Stimulated activated CD8-positive, alpha-beta memory T cell treated with anti-CD3 and anti-CD28 coated beads, Interleukin-15, amount 100 ng/mL, for 4 hours (primary cell): Measurements from ENCODE around the gene CHKB.

ENCODE experiments used
- DNase-seq, 2 donors: peaks; one replicate each; pipeline ENCODE4 v3.0.0-alpha.2; 2020; ENCODE audit warnings: low read depth in 2 of 2

CHKB gene

GRCh38 chr22:50573491-50574382 lies 8.9 kb downstream of the CHKB start:
- no peak for DNase-seq

DNA sequence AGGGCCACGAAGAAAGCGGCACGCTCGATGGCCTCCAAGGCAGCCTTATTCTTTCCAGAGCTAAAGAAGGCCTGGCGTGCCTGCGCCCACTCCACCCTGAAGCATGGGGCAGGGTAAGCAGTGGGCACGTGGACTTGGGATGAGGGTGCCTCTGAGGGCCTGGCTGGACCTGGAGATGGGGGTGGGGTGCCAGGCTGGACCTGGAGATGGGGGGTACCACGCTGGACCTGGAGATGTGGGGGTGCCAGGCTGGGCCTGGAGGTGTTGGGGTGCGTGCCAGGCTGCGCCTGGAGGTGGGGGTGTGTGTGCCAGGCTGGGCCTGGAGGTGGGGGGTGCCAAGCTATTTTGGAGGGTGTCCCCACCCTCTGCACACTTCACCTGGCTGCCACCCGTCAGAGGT lies 9.7 kb downstream of the CHKB start:
- no peak for DNase-seq

- no peak for DNase-seq
These were observed 11.1 kb downstream of the CHKB start for GRCh38 chr22:50571264-50572175.

DNA sequence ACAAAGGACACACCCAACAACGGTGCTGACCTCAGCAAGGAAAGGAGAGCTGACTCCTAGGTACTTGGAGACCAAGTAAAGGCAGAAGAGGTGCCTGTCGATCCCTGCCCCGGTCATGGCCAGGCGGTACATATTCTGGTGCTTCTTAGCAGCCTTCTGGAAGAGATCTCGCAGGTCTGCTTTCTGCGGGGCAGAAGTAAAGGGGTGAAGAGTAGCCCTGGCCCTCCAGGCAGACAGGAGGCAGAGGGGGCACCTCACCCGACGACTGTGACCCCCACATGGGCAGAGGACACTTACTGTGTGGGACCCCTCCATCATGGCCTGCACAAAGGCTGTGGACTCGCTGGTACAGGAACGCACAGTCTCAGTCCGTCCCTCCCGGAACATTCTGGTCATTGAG lies 11.8 kb downstream of the CHKB start:
- no peak for DNase-seq

DNA sequence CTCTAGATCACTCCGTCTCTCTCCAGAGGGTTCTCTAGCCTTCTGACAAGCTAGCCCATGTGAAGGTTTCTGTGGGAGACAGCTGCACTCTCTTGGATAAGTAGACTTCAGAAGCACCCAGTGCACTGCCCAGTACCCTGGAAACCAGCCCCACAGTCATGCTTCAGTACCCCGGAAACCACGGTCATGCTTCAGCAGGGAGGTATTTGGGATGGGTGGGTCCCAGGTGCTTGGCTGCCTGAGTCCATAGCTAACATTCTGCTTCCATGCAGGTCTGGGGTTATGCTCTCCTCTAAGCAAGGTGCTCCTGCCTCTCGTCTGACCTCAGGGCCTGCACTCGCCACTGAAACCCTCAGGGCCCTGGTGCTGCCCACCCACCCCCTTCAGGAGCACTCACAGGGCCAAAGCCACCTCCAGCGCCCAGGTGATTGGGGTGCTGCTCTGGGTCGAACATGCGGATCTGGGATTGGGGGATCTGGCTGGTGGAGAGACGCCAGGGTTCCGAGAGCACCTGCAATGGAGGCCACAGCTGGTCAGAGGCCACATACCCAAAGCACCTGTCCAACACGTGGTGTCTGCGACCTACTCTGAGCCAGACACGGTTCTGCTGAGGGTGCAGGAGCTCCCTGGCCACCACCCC lies 12.6 kb downstream of the CHKB start:
- DNase-seq = no peak

- DNase-seq = no peak
These were observed 13.6 kb downstream of the CHKB start for GRCh38 chr22:50569041-50569459.

GRCh38 chr22:50568626-50569025 lies 14.0 kb downstream of the CHKB start:
- DNase-seq = no peak

GRCh38 chr22:50567721-50568252 lies 14.9 kb downstream of the CHKB start:
- DNase-seq = no peak

DNA sequence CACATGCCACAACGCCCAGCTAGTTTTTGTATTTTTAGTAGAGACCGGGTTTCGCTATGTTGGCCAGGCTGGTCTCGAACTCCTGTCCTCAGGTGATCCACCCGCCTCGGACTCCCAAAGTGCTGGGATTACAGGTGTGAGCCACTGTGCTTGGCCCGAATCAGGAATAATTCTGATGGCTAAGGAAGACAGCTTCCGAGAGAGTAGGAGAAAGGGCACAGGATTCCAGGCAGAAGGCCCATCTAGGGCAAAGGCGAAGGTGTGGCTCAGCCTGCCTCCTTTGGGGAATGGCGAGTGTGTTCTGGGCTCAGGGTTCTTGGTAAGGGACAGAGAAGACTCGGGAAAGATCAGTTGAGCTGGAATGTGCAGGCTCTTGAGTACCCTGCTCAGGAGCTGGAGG lies 18.4 kb downstream of the CHKB start:
- no peak for DNase-seq

DNA sequence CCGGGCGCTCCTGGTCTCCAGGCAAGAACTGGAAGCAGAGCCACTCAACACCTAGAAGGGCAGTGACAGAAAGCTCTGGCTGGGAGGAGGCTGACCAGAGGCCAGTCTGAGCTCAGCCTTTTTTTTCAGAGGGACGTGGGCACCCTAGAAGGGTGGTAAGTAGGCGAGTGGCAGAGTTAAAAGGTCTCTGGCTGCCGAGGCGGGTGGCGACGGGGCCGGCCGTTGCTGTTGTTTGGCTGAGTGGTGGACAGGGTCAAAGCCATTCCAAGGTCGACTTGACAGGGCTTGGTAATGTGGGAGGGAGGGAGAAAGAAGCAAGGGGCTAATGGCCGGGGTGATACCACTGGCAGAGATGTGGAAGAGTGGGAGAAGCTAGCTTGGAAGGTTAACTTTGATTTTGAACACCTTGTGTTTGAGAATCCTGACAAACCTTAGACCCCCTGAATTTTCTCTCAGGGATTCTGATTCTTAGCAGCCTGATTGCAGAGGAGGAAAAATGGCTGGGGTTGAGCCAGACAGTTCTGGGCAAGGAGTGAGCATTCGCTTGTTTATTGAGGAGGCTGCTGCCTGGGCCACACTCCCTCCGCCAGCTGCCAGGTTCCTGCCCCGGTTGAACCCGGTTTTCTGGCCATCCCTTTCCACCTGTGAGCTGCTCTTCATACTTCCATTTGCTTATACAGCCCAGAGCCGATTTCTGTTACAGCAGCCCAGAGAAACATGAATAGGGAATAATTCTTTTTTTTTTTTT lies 19.1 kb downstream of the CHKB start:
- no peak for DNase-seq

GRCh38 chr22:50562523-50563412 lies 19.9 kb downstream of the CHKB start, which contains the start of gene SYCE3:
SYCE3 (minus strand) TSS chr22:50562919; CDS start chr22:50556405, 6,514 bp downstream.
- peak; percentile 92 to 94 for DNase-seq

GRCh38 chr22:50561401-50562358 lies 21.0 kb downstream of the CHKB start:
- no peak for DNase-seq

DNA sequence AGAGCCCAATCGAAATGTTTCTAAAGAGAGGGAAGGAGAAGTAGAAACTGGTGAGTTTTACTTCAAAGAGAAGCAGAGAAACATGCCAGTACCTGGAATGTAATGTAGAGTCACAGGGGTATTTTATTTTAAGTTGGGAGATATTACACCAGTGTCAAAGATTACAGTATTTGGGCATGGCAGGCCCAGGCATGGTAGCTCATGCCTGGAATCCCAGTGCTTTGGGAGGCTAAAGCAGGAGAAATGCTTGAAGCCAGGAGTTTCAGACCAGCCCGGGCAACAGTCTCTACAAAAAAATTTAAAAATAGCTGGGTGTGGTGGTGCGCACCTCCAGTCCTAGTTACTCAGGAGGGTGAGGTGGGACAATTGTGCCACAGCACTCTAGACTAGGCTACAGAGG lies 22.6 kb downstream of the CHKB start:
- DNase-seq = no peak

GRCh38 chr22:50556703-50557102 lies 25.9 kb downstream of the CHKB start:
- DNase-seq = no peak

GRCh38 chr22:50553310-50553709 lies 29.3 kb downstream of the CHKB start:
- no peak for DNase-seq

DNA sequence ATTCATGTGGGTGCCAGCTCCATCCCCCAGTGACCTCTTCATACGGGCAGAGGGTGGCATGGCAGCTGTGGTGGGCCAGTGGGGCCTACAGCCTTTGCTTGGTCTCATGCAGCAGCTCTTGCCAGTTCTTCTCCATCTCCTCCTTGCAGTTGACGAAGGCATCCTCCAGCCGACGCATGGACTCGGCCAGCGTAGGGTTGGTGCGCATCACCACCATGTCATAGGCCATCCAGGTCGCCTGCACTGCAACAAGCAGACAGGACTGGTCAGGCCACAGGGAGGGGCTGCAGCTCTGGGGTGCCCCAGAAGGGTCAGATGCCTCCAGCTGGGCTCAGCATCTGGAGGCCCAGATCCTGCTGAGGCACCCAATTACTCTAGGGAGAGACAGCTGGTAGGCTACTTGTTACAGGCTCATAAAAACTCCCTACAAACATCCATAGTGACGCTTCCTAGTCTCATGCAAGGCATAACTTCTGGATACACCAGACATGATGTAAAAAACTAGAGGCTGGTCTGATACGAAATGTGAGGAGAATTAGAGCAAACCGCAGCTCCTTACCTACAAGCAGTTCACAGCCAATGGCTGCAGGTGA lies 31.4 kb downstream of the CHKB start:
- no peak for DNase-seq

DNA sequence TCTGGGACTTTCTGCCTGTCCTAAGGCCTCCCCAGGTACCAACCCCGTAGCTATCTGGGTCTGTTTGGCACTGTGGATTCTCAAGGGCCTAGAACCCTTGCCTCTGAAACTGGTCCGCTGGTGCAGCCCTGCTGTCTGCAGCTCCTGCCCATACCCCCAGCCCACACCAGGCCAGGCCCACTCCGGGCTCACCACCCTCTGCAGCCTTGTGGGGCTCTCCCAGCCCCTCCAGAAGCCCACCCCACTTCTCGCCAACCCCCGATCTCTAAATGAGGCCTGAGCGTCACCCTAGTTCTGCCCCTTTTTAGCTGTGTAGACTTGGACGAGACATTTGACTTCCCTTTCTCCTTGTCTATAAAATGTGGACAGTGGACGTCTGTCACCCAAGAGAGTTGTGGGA lies 32.3 kb downstream of the CHKB start:
- no peak for DNase-seq
